Fibroblast of villous mesenchyme (primary cell): ENCODE measurements around the gene LDHA. TPM values are rescaled to one million over a fixed set of nuclear protein-coding genes. Genes with fewer than 3 reads are reported as not detected.

Experiments
- DNase-seq: peaks from one replicate; pipeline ENCODE4 v3.0.0-alpha.2; 2010; ENCODE audit warnings: low read depth
- H3K4me3 ChIP-seq: 2 replicates; pipeline ENCODE4 v1.5.1; 2011; ENCODE audit warnings: low read depth, mild to moderate bottlenecking, low read length
- small RNA-seq: library from RNA; depleted of rRNA; stranded (forward); fragments of <200 nt; gene quantifications from one replicate; pipeline ENCODE3, GENCODE V24; 2012
- total RNA-seq: library from RNA; depleted of rRNA; stranded (reverse); fragments of >200 nt; gene quantifications from 2 replicates; pipeline ENCODE4 v1.2.3, GENCODE V29; 2012
- TF ChIP-seq, protein P1 (sequence below): IDR thresholded peaks from 2 replicates; pipeline ENCODE4 v1.5.1; 2012; ENCODE audit warnings: low read depth, mild to moderate bottlenecking, low read length; ENCODE audit not compliant: insufficient read depth

The LDHA gene
- total RNA-seq, 1 donor, result 586 TPM

DNA sequence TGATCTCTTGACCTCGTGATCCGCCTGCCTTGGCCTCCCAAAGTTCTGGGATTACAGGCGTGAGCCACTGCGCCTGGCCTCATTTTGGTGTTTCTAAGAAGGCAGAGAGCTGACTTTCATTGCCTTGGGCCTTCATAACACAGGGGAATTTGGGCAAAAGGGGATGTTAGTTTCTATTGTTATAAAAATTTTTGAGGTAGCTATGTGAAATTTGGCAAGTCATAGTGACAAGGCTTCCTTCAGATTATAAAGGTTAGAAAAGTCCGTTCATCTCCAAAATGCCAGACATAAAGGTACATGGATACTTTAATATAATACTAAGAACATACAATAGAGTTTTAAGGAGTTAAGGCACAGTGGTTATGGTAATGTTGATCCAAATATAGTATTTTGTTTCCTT, 35.0 kb downstream of the LDHA start:
- TF ChIP-seq, protein P1, sequence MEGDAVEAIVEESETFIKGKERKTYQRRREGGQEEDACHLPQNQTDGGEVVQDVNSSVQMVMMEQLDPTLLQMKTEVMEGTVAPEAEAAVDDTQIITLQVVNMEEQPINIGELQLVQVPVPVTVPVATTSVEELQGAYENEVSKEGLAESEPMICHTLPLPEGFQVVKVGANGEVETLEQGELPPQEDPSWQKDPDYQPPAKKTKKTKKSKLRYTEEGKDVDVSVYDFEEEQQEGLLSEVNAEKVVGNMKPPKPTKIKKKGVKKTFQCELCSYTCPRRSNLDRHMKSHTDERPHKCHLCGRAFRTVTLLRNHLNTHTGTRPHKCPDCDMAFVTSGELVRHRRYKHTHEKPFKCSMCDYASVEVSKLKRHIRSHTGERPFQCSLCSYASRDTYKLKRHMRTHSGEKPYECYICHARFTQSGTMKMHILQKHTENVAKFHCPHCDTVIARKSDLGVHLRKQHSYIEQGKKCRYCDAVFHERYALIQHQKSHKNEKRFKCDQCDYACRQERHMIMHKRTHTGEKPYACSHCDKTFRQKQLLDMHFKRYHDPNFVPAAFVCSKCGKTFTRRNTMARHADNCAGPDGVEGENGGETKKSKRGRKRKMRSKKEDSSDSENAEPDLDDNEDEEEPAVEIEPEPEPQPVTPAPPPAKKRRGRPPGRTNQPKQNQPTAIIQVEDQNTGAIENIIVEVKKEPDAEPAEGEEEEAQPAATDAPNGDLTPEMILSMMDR, result no peak
- no peak for DNase-seq
- H3K4me3 ChIP-seq, result no peak overlapping the region

DNA sequence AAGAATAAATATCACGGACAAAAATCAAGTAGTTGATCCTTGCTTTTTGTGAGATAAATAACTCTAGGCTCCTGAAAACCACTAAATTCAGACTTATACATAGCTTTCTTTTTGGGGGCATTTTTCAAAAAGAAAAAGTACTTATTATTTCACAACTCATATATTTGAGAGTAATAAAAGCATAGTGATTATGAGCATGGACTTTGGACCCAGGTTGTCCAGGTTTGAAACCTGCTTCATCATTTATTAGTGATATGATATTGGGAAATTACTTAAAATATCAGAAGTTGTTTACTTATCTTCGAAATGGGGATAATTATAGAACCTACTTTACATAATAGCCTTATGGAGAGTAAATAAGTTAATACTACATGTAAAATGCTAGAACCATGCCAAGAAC, 44.3 kb downstream of the LDHA start:
- TF ChIP-seq, protein P1, result no peak
- no peak for DNase-seq
- H3K4me3 ChIP-seq, result no peak overlapping the region

DNA sequence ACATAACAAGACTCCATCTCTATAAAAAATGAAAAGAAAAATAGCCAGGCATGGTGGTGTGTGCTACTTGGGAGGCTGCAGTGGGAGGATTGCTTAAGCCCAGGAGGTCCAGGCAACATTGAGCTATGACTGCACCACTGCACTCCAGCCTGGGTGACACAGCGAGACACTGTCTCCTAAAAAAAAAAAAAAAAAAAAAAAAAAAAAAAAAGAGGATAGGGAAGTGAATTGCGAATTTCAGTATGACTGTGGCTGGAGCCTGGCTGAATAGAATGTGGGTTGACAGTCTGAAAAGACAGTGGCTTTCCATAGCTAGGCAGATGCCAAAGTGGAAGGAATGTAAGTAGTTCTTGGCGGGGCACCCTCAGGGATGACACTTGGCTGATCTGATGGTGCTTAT, 54.9 kb downstream of the LDHA start:
- DNase-seq, result no peak
- TF ChIP-seq, protein P1, result no peak
- no peak overlapping the region for H3K4me3 ChIP-seq

DNA sequence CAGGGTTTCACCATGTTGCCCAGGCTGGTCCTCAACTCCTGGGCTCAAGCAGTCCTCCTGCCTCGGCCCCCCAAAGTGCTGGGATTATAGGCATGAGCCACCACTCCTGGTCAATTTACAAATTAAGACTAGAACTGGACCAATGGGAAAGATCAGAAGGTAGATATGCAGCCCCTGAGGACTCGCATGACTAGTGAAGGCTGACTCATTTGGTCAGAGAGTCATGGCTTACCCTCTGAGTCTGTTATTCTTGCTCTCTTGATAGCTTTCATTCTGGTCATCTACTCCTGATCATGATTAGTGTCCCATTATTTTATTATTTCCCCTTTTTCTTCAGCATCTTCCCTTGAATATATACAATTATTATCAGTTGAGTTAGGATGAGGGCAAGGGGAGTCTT, 58.6 kb downstream of the LDHA start:
- TF ChIP-seq, protein P1, result no peak
- DNase-seq, result no peak
- no peak overlapping the region for H3K4me3 ChIP-seq

DNA sequence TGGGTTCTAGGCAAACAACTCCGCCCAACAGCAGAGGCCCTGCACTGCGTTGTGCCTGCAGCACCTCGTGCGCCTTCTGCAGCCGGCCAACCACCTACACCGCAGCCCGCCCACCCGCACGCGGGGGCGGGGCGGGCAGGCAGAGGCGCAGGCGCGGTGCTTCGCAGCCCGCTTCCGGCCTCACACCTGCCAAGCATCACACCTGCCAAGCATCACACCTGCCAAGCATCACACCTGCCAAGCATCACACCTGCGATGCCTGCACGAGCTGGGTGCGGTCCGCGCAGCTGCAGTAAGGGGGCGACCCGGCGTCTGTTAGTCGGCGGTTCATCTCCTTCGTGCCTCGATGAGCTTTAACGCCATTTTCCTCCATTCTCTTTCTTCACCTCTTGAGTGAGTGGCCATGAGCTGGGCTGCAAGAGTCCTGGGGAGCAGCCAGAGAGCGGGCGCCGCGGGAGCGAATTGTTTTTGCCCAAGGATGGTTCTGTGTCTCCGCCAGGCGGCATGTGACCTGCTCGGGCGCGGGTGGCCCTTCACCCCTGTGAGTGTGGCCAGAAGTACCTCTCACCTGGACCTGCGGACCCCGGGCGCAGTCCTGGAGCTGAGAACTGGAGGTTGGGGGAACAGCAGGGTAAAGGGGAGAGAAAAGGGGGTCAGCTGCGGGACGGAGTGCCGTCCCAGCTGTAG, 61.5 kb downstream of the LDHA start, which contains the start of gene LDHAL6A:
TSS of gene LDHAL6A (plus strand) at position 171 of the 687 bp plus-strand sequence. CDS start 825 bp downstream, outside the sequence.
- H3K4me3 ChIP-seq, result no peak within 1 kb of the TSS
- TF ChIP-seq, protein P1, result no peak
- DNase-seq, result no peak

DNA sequence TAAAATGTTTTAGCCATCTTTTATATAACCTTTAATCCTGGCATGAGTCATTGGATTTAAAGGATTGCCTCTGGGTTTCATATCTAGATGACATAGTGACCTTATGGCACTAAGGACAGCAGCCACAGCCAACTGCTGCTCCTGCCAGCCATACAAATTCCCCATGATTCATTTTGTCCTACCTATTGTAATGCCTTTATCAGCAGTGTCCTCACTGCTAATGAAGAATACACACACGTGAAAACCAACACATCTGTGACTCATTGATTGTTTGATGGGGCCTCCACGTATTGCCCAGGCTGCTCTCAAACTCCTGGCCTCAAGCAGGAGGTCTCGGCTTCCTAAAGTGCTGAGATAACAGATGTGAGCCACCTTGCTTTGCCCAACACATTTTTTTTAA, 63.1 kb downstream of the LDHA start:
- peak; percentile 36 for DNase-seq

More for the DNA sequence above, 63.1 kb downstream of the LDHA start:
- H3K4me3 ChIP-seq, result no peak overlapping the region
- TF ChIP-seq, protein P1, result no peak

Small RNAs within 50 kb of the gene (small RNA-seq; reads per million reads assigned to genes)
- gene MIR3159, result 0.28 reads per million

Other genes starting within 250 kb of the LDHA start
- gene MRGPRX4, start 221.7 kb upstream of the LDHA start, total RNA-seq, result not detected in 2 replicates
- gene SAA4, start 157.8 kb upstream of the LDHA start, total RNA-seq, result not detected in 2 replicates
- 0.43 TPM in 1 of 2 replicates, not detected in the other for gene SAA2, start 145.9 kb upstream of the LDHA start, total RNA-seq
- 0.43 TPM in 1 of 2 replicates, not detected in the other for gene SAA1, start 128.3 kb upstream of the LDHA start, total RNA-seq
- gene HPS5, start 72.4 kb upstream of the LDHA start, total RNA-seq, result 39.6 and 70.8 TPM in 2 replicates
- gene GTF2H1, start 72.0 kb upstream of the LDHA start, total RNA-seq, result 92.0 and 101 TPM in 2 replicates
- 1.3 TPM in 1 of 2 replicates, not detected in the other for gene LDHC, start 17.8 kb downstream of the LDHA start, total RNA-seq
- not detected in 2 replicates for gene LDHAL6A, start 61.3 kb downstream of the LDHA start, total RNA-seq
- 46.1 and 60.9 TPM in 2 replicates for gene TSG101, start 132.4 kb downstream of the LDHA start, total RNA-seq
- gene UEVLD, start 194.2 kb downstream of the LDHA start, total RNA-seq, result 27.7 and 33.2 TPM in 2 replicates
- under 0.01 and 0.32 TPM in 2 replicates for gene MISFA, start 205.2 kb downstream of the LDHA start, total RNA-seq
- gene SPTY2D1, start 239.8 kb downstream of the LDHA start, total RNA-seq, result 17.7 and 20.7 TPM in 2 replicates